ENCODE measurements around the gene ZNF492. TPM values are rescaled to one million over a fixed set of nuclear protein-coding genes. Genes with fewer than 3 reads are reported as not detected.

ZNF492 gene
- total and polyA plus RNA-seq, 10 of the 15 experiments (the other 5 are each of a cell fraction or from before 2014, with no cell fraction given) = not detected

DNA sequence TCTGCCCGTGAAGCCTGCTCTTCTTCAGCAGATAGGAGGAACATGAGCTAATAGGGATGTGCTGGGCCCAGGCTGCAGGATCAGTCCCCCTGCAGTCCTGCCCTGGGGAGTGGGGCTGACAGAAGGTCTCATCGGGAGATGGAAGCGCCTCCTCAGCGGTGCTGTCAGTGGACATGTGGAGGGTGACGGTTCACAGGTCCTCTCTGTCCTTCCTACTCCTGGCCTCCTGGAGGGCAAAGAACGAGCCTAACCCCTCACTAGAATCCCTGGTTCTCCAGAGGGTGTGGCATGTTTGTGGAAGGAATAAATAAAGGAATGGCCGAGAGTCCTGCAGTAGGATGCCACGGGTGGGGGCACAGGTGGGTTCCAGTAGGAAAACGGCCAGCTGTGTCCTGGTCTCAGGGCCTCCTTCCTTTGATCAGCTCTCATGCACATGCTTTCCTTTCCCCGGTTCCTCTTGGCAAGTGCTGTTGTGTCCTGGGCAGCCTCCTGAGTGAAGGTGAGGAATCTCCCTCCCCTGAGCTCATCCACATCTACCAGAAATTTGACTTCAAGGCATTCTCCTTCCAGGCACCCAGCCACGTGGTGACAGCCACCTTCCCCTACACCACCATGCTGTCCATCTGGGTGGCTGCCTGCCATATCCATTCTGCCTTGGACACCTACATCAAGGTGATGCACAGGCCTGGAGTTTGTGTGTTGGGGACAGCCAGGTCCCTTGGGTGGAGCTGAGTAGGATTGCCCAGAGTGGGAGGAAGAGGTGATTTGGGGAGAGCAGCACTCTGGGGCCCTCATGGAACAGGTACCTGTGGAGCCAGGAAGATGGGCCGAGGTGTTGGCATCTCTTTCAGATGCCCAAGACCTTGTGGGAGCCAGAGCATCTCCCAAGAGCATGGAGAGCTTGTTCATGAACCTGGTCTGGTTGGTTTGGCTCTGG, 28.6 kb upstream of the ZNF492 start:
- intact Hi-C loops (cut with micrococcal nuclease; ENCODE audit: unreplicated experiment) (no loop called here), in situ Hi-C loops (cut with MboI) (no loop called here)
- Histone ChIP-seq H3K36me3 (ENCODE audit: control insufficient read depth in 2 of 2, insufficient read depth in 2 of 2, low read length in 1 of 2) (no peaks in the 10 kb centered on the region), H3K27ac (ENCODE audit: control insufficient read depth, insufficient read depth) (no peak overlapping the region), H3K4me2 (ENCODE audit: control insufficient read depth, insufficient read depth) (no peak overlapping the region), H4K20me1 (ENCODE audit: control insufficient read depth, insufficient read depth) (no peaks in the 10 kb centered on the region), H3K9me3 (replicated peaks; ENCODE audit: control insufficient read depth, insufficient read depth, low read length) (no peaks in the 10 kb centered on the region; the same call in 2 of the 3 replicates), H3K4me3 (no peak overlapping the region), H3K27me3 (replicated peaks in 1 of 2; ENCODE audit: control insufficient read depth in 2 of 2, insufficient read depth in 2 of 2, low read length in 1 of 2) (no peaks in the 10 kb centered on the region), H3K9ac (ENCODE audit: control insufficient read depth, insufficient read depth, low read length) (no peak overlapping the region), H3K4me1 (ENCODE audit: control insufficient read depth, insufficient read depth, low read length) (no peaks in the 10 kb centered on the region), H3K79me2 (ENCODE audit: control insufficient read depth, insufficient read depth, low read length) (no peaks in the 10 kb centered on the region), H2AFZ (ENCODE audit: control insufficient read depth, low read depth, low read length) (no peak overlapping the region)
- WGBS (ENCODE audit: insufficient coverage, insufficient replicate concordance, low lambda C conversion rate, missing lambda C conversion rate) = 32% methylated on average over 12 of the region's 12 CpGs
- no peak for DNase-seq (ENCODE audit: low read depth, low spot score)
- no peak for FAIRE-seq
- no TSS peak for BruUV-seq (replicated peaks)
- RAD21 ChIA-PET (ENCODE audit: unreplicated experiment) = no interaction called here
- no peak for ATAC-seq
- SMC1A ChIA-PET (ENCODE audit: uncharacterized antibody, unreplicated experiment) = no interaction called here
- TF ChIP-seq MXI1 (IDR thresholded peaks at IDR 0.05; ENCODE audit: low read depth, low read length) (no peak), MYB (IDR thresholded peaks at IDR 0.05; ENCODE audit: borderline replicate concordance, low read depth, low read length) (no peak), CHD4 (IDR thresholded peaks at IDR 0.05) (no peak), ATF7 (IDR thresholded peaks at IDR 0.05; ENCODE audit: low read depth) (no peak), NFYA (IDR thresholded peaks at IDR 0.05; ENCODE audit: borderline replicate concordance, low read depth, low read length) (no peak), RUNX3 (IDR thresholded peaks at IDR 0.05; ENCODE audit: low read length) (no peak), EED (IDR thresholded peaks at IDR 0.05; ENCODE audit: low read depth) (no peak), TARDBP (IDR thresholded peaks at IDR 0.05; ENCODE audit: borderline replicate concordance) (no peak), SUZ12 (IDR thresholded peaks at IDR 0.05; ENCODE audit: unreplicated experiment) (no peak), ZNF622 (IDR thresholded peaks at IDR 0.05) (no peak), SMAD5 (IDR thresholded peaks at IDR 0.05; ENCODE audit: low read depth) (no peak), RAD51 (IDR thresholded peaks at IDR 0.05) (no peak), NFIC (IDR thresholded peaks at IDR 0.05; ENCODE audit: low read depth, low read length) (no peak), POU2F2 (IDR thresholded peaks at IDR 0.05; ENCODE audit: borderline replicate concordance, low read depth, low read length) (no peak), TCF7 (IDR thresholded peaks at IDR 0.05; ENCODE audit: borderline replicate concordance) (no peak)
- TF ChIP-seq, protein P1, sequence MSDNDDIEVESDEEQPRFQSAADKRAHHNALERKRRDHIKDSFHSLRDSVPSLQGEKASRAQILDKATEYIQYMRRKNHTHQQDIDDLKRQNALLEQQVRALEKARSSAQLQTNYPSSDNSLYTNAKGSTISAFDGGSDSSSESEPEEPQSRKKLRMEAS (IDR thresholded peaks at IDR 0.05; ENCODE audit: low read depth, low read length) = no peak
- TF ChIP-seq, protein P2, sequence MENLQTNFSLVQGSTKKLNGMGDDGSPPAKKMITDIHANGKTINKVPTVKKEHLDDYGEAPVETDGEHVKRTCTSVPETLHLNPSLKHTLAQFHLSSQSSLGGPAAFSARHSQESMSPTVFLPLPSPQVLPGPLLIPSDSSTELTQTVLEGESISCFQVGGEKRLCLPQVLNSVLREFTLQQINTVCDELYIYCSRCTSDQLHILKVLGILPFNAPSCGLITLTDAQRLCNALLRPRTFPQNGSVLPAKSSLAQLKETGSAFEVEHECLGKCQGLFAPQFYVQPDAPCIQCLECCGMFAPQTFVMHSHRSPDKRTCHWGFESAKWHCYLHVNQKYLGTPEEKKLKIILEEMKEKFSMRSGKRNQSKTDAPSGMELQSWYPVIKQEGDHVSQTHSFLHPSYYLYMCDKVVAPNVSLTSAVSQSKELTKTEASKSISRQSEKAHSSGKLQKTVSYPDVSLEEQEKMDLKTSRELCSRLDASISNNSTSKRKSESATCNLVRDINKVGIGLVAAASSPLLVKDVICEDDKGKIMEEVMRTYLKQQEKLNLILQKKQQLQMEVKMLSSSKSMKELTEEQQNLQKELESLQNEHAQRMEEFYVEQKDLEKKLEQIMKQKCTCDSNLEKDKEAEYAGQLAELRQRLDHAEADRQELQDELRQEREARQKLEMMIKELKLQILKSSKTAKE (IDR thresholded peaks at IDR 0.05; ENCODE audit: low read depth, poor library complexity, severe bottlenecking) = no peak
- TF ChIP-seq, protein P3, sequence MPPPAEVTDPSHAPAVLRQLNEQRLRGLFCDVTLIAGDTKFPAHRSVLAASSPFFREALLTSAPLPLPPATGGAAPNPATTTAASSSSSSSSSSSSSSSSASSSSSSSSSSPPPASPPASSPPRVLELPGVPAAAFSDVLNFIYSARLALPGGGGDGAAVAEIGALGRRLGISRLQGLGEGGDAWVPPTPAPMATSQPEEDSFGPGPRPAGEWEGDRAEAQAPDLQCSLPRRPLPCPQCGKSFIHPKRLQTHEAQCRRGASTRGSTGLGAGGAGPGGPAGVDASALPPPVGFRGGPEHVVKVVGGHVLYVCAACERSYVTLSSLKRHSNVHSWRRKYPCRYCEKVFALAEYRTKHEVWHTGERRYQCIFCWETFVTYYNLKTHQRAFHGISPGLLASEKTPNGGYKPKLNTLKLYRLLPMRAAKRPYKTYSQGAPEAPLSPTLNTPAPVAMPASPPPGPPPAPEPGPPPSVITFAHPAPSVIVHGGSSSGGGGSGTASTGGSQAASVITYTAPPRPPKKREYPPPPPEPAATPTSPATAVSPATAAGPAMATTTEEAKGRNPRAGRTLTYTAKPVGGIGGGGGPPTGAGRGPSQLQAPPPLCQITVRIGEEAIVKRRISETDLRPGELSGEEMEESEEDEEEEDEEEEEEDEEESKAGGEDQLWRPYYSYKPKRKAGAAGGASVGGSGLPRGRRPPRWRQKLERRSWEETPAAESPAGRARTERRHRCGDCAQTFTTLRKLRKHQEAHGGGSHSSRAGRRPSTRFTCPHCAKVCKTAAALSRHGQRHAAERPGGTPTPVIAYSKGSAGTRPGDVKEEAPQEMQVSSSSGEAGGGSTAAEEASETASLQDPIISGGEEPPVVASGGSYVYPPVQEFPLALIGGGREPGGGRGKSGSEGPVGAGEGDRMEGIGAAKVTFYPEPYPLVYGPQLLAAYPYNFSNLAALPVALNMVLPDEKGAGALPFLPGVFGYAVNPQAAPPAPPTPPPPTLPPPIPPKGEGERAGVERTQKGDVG (CRISPR knock-in tag; IDR thresholded peaks at IDR 0.05) = no peak
- POLR2A ChIA-PET = no interaction called here
- CTCF ChIA-PET = no interaction called here
